CD14-positive monocyte (primary cell): Measurements from ENCODE around the gene OXCT1. TPM values are rescaled to one million over a fixed set of nuclear protein-coding genes. Genes with fewer than 3 reads are reported as not detected.

Experiments
- DNase-seq, 3 donors: peaks; one replicate each; pipeline ENCODE4 v3.0.0-alpha.2; 2011 to 2022
- H2AFZ ChIP-seq: 2 replicates; pipeline ENCODE4 v1.6.0; 2012; ENCODE audit warnings: mild to moderate bottlenecking, low read depth, low read length, inconsistent platforms; ENCODE audit not compliant: insufficient read depth, poor library complexity, severe bottlenecking
- H3K27ac ChIP-seq, 2 donors: 1 replicate in 1 of 2; 2 replicates in 1 of 2; pipeline ENCODE4 v1.5.1; 2012 to 2013; ENCODE audit warnings: low read length in 2 of 2, control low read depth in 1 of 2, inconsistent platforms in 1 of 2, low read depth in 1 of 2, mild to moderate bottlenecking in 1 of 2
- H3K27me3 ChIP-seq, 2 donors: one replicate each; pipeline versions ENCODE4 v1.6.0 to v1.6.1; 2011 to 2013; ENCODE audit warnings: low read length in 2 of 2; ENCODE audit not compliant: control insufficient read depth in 2 of 2, insufficient read depth in 2 of 2
- H3K36me3 ChIP-seq, 2 donors: replicated peaks in 1 of 2; 1 replicate in 1 of 2; 2 replicates in 1 of 2; pipeline versions ENCODE4 v1.5.1 to v1.6.1; 2012 to 2013; ENCODE audit warnings: low read length in 2 of 2, control low read depth in 1 of 2, inconsistent platforms in 1 of 2, mild to moderate bottlenecking in 1 of 2; ENCODE audit not compliant: insufficient read depth in 2 of 2, control insufficient read depth in 1 of 2
- H3K4me1 ChIP-seq, 2 donors: 1 replicate in 1 of 2; 2 replicates in 1 of 2; pipeline versions ENCODE4 v1.5.1 to v1.6.1; 2012 to 2013; ENCODE audit warnings: low read length in 2 of 2, control low read depth in 1 of 2, inconsistent platforms in 1 of 2, mild to moderate bottlenecking in 1 of 2, moderate library complexity in 1 of 2; ENCODE audit not compliant: insufficient read depth in 2 of 2, control insufficient read depth in 1 of 2
- H3K4me2 ChIP-seq: replicated peaks from 2 replicates; pipeline ENCODE3; 2012; ENCODE audit warnings: low read length, moderate library complexity, mild to moderate bottlenecking; ENCODE audit not compliant: poor library complexity, severe bottlenecking; ENCODE audit errors: extremely low read depth
- H3K4me3 ChIP-seq, 3 experiments: fragments of 200-600 bp in 1 of 3; sonication (generic) in 1 of 3; replicated peaks in 1 of 3; 1 replicate in 2 of 3; 2 replicates in 1 of 3; pipeline ENCODE4 v1.5.1; 2011 to 2013; ENCODE audit warnings: low read length in 3 of 3, mild to moderate bottlenecking in 3 of 3, control low read depth in 2 of 3, low read depth in 2 of 3, inconsistent platforms in 1 of 3, moderate library complexity in 1 of 3
- H3K79me2 ChIP-seq: 2 replicates; pipeline ENCODE4 v1.6.0; 2012; ENCODE audit warnings: mild to moderate bottlenecking, control low read depth, inconsistent platforms, low read length, moderate library complexity; ENCODE audit not compliant: insufficient read depth
- H3K9ac ChIP-seq: 2 replicates; pipeline ENCODE4 v1.6.0; 2017; ENCODE audit warnings: low read length, mild to moderate bottlenecking; ENCODE audit not compliant: insufficient read depth, poor library complexity, severe bottlenecking
- H3K9me3 ChIP-seq, 2 donors: replicated peaks in 1 of 2; 1 replicate in 1 of 2; 2 replicates in 1 of 2; pipeline versions ENCODE4 v1.5.1 to v1.6.1; 2012 to 2013; ENCODE audit warnings: low read length in 2 of 2, control low read depth in 1 of 2; ENCODE audit not compliant: control insufficient read depth in 1 of 2, insufficient read depth in 1 of 2
- H4K20me1 ChIP-seq: 2 replicates; pipeline ENCODE4 v1.6.0; 2012; ENCODE audit warnings: mild to moderate bottlenecking, low read length, control low read depth, moderate library complexity; ENCODE audit not compliant: insufficient read depth
- H3K27ac Mint-ChIP-seq, 7 donors: one replicate each; pipeline ENCODE4 v1.8.0; 2020; ENCODE audit warnings: mild to moderate bottlenecking in 7 of 7, mixed read lengths in 7 of 7, moderate library complexity in 6 of 7, inconsistent platforms in 2 of 7
- H3K27me3 Mint-ChIP-seq, 3 donors: one replicate each; pipeline ENCODE4 v1.8.0; 2021 to 2022; ENCODE audit warnings: low read depth in 3 of 3, mild to moderate bottlenecking in 3 of 3, mixed read lengths in 3 of 3, moderate library complexity in 3 of 3, inconsistent platforms in 1 of 3
- H3K36me3 Mint-ChIP-seq, 2 donors: one replicate each; pipeline ENCODE4 v1.8.0; 2020; ENCODE audit warnings: mixed read lengths in 2 of 2, inconsistent platforms in 1 of 2, mild to moderate bottlenecking in 1 of 2
- H3K4me1 Mint-ChIP-seq: one replicate; pipeline ENCODE4 v1.8.0; 2020; ENCODE audit warnings: mild to moderate bottlenecking, mixed read lengths
- H3K4me3 Mint-ChIP-seq, 2 donors: one replicate each; pipeline ENCODE4 v1.8.0; 2020; ENCODE audit warnings: mild to moderate bottlenecking in 2 of 2, mixed read lengths in 2 of 2, moderate library complexity in 1 of 2
- H3K9me3 Mint-ChIP-seq, 7 donors: one replicate each; pipeline ENCODE4 v1.8.0; 2020 to 2022; ENCODE audit warnings: mixed read lengths in 7 of 7, mild to moderate bottlenecking in 6 of 7, moderate library complexity in 6 of 7, inconsistent platforms in 2 of 7
- WGBS: methylation state at CpG from one replicate; pipeline ENCODE4 v1.1.5; 2013; ENCODE audit warnings: missing lambda C conversion rate; ENCODE audit not compliant: insufficient coverage; 5-methylcytosine and 5-hydroxymethylcytosine counted together
- intact Hi-C, 2 donors: fragments of 100-400 bp; cut with micrococcal nuclease; formaldehyde crosslinking; loops; one replicate each; pipeline versions ENCODE4 v1.15.0 to v1.15.1; 2023
- polyA plus RNA-seq, 3 donors: library from polyadenylated mRNA; depleted of rRNA in 1 of 3; unstranded in 2 of 3; stranded (reverse) in 1 of 3; fragments of 300-500 nt in 2 of 3; fragments of >200 nt in 1 of 3; fragmentation: Illumina TruSeq in 2 of 3; gene quantifications; 1 replicate in 2 of 3; 2 replicates in 1 of 3; pipeline ENCODE4 v1.2.3, GENCODE V29; 2012 to 2021
- TF ChIP-seq, protein P1 (sequence below): fragments of 200-600 bp; IDR thresholded peaks from one replicate; pipeline ENCODE4 v1.8.0; 2022; ENCODE audit warnings: antibody characterized with exemption, mild to moderate bottlenecking

Gene OXCT1
- polyA plus RNA-seq, 3 donors, result 1.3 to 3.4 (median 1.9) TPM

- TF ChIP-seq, protein P1, sequence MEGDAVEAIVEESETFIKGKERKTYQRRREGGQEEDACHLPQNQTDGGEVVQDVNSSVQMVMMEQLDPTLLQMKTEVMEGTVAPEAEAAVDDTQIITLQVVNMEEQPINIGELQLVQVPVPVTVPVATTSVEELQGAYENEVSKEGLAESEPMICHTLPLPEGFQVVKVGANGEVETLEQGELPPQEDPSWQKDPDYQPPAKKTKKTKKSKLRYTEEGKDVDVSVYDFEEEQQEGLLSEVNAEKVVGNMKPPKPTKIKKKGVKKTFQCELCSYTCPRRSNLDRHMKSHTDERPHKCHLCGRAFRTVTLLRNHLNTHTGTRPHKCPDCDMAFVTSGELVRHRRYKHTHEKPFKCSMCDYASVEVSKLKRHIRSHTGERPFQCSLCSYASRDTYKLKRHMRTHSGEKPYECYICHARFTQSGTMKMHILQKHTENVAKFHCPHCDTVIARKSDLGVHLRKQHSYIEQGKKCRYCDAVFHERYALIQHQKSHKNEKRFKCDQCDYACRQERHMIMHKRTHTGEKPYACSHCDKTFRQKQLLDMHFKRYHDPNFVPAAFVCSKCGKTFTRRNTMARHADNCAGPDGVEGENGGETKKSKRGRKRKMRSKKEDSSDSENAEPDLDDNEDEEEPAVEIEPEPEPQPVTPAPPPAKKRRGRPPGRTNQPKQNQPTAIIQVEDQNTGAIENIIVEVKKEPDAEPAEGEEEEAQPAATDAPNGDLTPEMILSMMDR, result no peak
- no peaks in the 10 kb centered on the region for H3K27me3 ChIP-seq
- intact Hi-C loops, result no loop called here
- Mint-ChIP-seq H3K4me3 (no peak overlapping the region), H3K27ac (no peak overlapping the region), H3K4me1 (no peaks in the 10 kb centered on the region), H3K9me3 (peaks cover 0 to 4% (median 0%) of the 10 kb centered on the region in 7 donors), H3K27me3 (no peaks in the 10 kb centered on the region), H3K36me3 (peaks cover 21 to 32% of the 10 kb centered on the region in 2 donors)
- H3K9ac ChIP-seq, result no peak overlapping the region
- H3K9me3 ChIP-seq, result no peaks in the 10 kb centered on the region
- no peak overlapping the region for H3K4me2 ChIP-seq
- no peaks in the 10 kb centered on the region for H4K20me1 ChIP-seq
- no peak overlapping the region for H3K27ac ChIP-seq
- no peak overlapping the region for H2AFZ ChIP-seq
- WGBS, result 83% methylated on average over 1 of the region's 1 CpG
- H3K79me2 ChIP-seq, result no peaks in the 10 kb centered on the region
- H3K4me1 ChIP-seq, result no peaks in the 10 kb centered on the region
- H3K36me3 ChIP-seq, result peaks cover 2% of the 10 kb centered on the region in 2 donors
- H3K4me3 ChIP-seq, result no peak overlapping the region
- no peak for DNase-seq
Measured at GRCh38 chr5:41827792-41828191, 42.4 kb downstream of the OXCT1 start.

- WGBS, result 95% methylated on average over 2 of the region's 3 CpGs
- no peaks in the 10 kb centered on the region for H3K36me3 ChIP-seq
- no peaks in the 10 kb centered on the region for H3K9me3 ChIP-seq
- H3K27ac ChIP-seq, result no peak overlapping the region
- H3K4me3 ChIP-seq, result no peak overlapping the region
- H4K20me1 ChIP-seq, result no peaks in the 10 kb centered on the region
- no peak overlapping the region for H3K4me3 Mint-ChIP-seq
- H3K4me1 ChIP-seq, result no peaks in the 10 kb centered on the region
- H3K4me1 Mint-ChIP-seq, result peaks cover 3% of the 10 kb centered on the region
- no peaks in the 10 kb centered on the region for H3K27me3 ChIP-seq
- H3K79me2 ChIP-seq, result no peaks in the 10 kb centered on the region
- no peak for DNase-seq
- no peak overlapping the region for H3K4me2 ChIP-seq
- H3K27ac Mint-ChIP-seq, result peak overlapping the region in 1 of 7 donors; percentile 42
- H3K27me3 Mint-ChIP-seq, result no peaks in the 10 kb centered on the region
- no peak overlapping the region for H2AFZ ChIP-seq
- TF ChIP-seq, protein P1, result no peak
- no peak overlapping the region for H3K9ac ChIP-seq
- intact Hi-C loops, result no loop called here
- H3K9me3 Mint-ChIP-seq, result peaks cover 0 to 3% (median 0%) of the 10 kb centered on the region in 7 donors
- peaks cover 7% of the 10 kb centered on the region in 2 donors for H3K36me3 Mint-ChIP-seq
Measured at GRCh38 chr5:41822036-41822435, 48.2 kb downstream of the OXCT1 start.
